GM21528 (cell line): ENCODE data around the gene TRNAU1AP.
"Not testable (repeated sequence)": the region's sequence is repeated elsewhere in the genome, so short reads cannot be mapped to it uniquely, and the experiment has no call there.

ENCODE experiments used
- ATAC-seq: cut with Tn5 transposase; IDR thresholded peaks from one replicate; pipeline ENCODE4 v1.9.1; 2021; ENCODE audit warnings: mild to moderate bottlenecking, moderate library complexity; ENCODE audit not compliant: unreplicated experiment, low FRiP score

Gene TRNAU1AP

DNA sequence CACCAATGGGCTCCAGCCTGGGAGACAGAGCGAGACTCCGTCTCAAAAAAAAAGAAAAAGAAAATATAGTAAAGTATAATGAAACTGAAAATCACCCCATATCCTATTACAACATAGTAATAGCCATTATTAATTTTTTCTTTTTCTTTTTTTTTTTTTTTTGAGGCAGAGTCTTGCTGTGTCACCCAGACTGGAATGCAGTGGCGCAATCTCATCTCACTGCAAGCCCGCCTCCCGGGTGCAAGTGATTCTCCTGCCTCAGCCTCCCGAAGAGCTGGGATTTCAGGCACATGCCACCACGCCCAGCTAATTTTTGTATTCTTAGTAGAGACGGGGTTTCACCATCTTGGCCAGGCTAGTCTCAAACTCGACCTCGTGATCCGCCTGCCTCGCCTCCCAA lies 20.0 kb downstream of the TRNAU1AP start:
- ATAC-seq = not testable (repeated sequence)

DNA sequence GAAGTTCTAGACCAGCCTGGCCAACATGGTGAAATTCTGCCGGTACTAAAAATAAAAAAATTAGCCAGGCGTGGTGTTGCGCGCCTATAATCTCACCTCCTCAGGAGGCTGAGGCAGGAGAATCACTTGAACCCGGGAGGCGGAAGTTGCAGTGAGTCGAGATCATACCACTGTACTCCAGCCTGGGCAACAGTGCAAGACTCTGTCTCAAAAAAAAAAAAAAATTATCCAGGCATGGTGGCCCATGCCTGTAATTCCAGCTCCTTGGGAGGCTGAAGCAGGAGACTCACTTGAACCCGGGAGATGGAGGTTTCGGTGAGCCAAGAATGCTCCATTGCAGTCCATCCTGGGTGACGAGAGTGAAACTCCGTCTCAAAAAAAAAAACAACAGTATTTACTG lies 20.7 kb downstream of the TRNAU1AP start:
- no peak for ATAC-seq

DNA sequence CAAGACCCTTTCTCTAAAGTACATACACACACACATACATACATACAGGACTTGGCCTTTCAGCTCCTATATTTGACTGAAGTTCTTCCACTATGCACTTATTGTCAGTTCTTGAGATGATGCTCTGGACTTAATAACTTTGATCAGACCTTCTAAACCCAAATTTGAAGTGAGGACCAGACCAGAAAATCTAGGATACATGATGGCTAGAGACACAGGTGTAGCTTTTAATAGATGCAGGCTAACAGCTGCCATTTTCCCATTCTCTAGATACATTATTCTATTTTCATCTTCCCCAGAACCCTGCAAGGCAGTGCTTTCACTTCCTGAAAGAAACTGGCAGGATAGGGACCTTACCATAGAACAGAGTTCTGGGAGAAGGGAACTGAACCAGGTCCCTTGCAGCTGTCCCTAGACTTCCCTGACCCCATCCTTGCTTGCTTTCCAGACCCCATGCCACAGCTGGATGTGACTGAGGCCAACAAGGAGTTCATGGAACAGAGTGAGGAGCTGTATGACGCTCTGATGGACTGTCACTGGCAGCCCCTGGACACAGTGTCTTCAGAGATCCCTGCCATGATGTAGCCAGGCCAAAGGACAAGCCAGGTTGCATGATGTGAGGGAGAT lies 24.3 kb downstream of the TRNAU1AP start:
- ATAC-seq = no peak

DNA sequence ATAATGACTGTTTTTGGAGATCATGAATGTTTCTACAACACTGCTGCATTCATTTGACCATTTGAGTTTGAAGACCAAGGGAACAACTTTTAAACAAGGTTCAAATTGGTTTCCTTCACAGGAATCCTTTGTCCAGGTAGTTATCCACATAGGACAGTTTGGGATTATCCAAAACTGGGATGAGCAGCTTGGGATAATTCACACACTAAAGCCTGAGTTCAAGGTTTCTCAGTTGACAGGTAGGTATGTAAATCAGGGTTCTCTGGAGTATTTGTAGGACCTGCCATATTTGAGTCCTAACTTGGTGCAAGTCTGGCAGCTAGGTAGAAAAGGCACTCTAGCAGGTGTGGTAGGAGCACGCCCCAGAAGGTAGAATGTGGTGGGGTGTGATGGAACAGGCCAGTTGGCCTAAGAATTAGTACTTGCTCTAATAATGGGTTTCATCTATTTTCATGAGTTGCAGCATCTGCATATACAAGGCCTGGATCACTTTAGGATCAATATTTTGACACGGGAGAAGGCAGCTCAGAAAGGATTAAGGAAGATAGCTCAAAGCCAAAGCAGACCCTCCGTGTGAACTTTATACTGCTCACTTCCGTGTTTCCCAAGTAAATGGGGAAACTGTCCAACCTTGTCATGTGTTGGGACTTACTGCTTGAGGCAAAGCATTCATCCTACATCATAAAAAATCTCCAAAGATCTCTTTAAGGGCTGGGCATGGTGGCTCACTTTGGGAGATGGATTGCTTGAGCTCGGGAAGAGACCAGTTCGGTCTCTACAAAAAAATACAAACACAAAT lies 25.1 kb downstream of the TRNAU1AP start:
- no peak for ATAC-seq

DNA sequence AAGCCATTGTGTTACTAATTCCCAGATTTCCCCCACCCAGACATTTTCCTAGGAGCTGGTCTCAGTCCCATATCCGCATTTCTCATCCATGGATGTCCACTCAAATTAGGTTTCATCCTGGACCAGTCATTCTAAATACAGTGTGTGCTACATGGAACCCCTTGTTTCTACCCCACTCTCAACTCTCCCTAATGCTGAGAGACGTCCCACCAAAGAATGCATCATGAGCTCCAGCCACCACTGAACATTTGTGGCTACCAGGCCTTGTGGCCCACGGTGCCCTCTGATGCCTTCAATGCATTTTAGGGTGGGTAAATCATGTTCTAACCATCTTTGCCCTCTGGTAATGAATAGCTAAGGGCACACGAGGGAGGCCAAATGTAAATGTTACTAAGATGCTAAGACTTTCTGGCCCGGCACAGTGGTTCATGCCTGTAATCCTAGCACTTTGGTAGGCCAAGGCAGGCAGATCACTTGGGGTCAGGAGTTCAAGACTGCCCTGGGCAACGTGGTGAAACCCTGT lies 25.9 kb downstream of the TRNAU1AP start:
- no peak for ATAC-seq

DNA sequence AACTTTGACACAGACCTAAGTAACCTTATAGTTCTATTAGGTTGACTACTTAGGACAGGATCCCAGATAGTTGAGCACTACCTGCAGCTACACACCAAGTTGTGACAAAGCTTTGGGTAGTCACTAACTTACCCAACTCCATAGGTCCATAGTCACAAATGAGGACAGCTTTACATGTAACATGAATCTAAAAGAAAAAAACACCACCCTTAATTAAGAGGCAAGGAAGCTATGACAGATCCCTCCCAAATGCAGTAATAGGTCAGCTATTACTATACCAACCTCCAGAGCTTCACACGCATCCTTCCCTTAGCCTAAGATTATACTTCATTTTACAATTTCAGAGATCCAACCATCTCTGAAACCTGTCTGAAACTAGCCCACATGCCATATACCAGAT lies 26.5 kb downstream of the TRNAU1AP start:
- ATAC-seq = no peak

DNA sequence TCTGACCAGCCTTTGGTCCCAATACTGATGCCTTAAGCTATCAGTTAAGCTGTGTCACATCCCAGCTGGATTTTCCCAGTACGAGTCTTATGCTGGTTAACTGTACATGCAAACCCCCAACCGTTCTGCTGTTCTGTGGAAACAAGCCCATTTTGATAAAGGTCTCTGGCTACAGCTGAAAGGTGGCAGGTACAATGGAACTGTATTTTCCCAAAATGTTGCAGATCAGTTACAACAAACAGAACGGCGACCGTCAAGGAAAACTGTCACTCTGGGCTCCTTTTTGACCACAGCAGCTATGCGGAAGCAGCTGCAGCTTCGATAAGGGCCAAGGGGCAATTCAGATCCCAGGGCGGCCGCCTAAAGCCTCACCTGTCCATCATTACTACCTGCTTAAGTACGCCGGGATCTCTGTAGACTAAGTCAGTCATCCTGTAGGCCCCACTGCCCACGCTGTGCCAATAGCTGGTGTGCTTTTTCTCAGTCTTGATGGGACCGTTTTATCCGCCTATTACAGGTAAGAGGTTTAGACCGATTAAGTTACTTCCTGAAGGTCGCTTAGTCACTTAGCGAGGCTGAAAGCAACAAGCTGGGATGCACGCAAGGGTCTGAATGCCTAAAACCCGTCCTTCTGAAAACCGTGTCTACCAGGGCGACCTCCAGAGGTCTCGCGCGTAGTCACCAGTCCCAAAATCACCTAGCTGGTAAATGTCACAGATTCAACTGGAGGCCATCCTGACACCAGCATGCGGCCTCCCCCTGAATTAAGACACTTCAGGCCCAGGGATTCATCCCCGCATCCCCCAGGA lies 28.0 kb downstream of the TRNAU1AP start:
- ATAC-seq = peak; percentile 31

DNA sequence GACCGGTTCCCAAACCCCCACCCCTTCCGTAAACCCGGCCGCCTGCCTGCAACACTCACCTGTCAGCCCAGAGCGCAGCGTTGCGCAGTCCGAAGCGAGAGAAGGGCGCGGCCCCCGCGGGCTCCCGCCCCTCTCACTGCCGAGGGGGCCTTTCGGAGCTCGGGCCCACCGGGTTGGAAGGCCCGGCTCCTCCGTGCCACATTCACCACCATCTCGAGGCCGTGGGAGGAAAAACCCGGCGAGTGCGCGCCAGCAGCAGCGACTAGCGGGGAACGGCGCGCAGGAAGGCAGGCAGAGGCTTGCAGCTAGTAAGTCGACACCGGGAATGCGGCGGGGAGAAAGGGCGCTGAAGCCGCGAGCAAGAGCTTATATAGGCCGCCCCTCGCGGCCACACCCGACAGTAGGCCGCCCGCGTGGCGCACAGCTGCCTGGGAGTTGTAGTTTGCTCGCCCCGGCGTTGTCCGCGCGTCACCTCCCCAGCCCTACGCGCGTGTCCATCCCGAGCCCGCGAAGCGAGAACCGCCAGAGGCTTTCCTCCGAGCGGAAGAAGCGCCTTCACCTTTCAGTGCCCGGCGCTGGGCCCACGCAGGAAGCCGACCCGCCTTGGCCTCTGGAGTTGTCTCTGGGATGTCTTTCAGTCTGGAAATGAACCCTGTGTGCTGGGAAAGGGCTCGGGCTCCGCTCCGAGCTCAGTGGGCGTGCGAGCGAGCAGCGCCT lies 28.8 kb downstream of the TRNAU1AP start:
- peak; percentile 77 for ATAC-seq

DNA sequence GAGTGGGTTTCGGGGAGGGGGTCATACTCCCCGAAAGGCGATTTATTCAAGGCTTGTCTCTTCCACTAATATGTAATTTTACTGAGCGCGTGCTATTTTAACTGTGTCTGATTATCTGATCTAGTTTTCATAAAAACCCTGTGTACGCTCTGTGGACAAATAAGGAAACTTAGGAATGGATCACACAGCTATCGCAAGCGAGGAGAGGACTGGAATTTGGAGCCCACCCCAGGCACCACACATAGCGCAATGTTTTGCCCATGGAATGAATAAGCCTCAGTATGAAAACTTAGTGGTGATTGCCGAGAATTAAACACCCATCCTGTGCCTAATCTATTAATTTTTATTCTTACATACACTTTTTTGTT lies 29.3 kb downstream of the TRNAU1AP start:
- no peak for ATAC-seq

DNA sequence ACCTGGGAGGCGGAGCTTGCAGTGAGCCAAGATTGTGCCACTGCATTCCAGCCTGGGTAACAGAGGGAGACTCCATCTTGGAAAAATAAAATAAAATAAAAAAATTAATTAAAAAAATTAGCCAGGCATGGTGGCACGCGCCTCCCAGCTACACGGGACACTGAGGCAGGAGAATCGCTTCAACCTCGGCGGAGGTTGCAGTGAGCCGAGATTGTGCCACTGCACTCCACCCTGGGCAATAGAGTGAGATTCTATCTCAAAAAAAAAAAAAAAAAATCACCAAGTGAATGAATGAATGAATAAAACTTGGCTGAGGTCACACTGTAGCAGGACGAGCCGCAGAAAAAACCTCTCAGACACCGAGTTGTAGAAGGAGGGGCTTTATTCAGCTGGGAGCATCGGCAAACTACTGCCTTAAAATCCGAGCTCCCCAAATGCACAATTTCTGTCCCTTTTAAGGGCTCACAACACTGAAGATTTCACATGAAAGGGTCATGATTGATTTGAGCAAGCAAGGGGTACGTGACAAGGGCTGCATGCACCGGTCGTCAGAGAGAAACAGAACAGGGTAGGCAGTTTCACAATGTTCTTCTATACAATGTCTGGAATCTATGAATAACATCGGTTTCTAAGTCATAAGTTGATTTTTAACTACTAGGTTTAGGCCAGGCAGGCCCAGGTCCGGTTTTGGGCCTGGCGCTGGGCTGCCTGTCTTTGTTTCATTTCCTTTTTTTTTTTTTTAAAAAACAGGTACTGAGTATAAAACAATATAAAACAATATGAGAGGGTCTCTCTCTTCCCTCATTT lies 33.9 kb downstream of the TRNAU1AP start:
- ATAC-seq = not testable (repeated sequence)

DNA sequence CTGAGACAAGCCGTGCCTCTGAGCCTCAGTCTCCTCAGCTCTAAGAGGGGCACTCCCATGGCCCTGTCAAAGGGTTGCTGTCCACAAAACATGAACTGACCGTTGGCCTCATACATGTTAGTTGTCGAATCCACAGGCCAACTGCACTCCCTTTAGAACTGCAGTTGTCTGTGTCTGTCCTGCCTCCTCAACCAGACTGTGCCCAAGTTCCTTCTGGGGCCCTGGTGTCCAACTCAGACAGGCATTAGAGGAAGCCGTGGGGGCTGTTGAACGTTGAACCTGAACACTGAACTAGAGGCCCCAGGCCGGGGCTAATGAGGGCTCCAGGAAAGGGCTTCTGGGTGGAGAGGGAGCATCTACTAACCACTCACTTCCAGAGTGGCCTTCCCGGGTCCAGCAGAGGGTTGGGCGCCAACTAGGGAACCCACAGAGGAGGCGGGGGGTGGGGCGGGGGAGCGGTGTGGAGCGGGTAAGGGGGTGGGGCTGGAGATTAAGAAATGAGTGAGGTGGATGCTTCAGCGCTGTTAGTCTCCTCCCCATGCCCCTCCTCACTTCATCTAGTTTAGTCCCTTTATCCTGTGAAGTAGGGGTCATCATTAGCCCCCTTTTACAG lies 38.9 kb downstream of the TRNAU1AP start, which contains the start of gene RAB42:
Gene RAB42 (plus strand): TSS at position 558 of the 613 bp plus-strand sequence. CDS start 247 bp downstream, outside the sequence.
- no peak for ATAC-seq

DNA sequence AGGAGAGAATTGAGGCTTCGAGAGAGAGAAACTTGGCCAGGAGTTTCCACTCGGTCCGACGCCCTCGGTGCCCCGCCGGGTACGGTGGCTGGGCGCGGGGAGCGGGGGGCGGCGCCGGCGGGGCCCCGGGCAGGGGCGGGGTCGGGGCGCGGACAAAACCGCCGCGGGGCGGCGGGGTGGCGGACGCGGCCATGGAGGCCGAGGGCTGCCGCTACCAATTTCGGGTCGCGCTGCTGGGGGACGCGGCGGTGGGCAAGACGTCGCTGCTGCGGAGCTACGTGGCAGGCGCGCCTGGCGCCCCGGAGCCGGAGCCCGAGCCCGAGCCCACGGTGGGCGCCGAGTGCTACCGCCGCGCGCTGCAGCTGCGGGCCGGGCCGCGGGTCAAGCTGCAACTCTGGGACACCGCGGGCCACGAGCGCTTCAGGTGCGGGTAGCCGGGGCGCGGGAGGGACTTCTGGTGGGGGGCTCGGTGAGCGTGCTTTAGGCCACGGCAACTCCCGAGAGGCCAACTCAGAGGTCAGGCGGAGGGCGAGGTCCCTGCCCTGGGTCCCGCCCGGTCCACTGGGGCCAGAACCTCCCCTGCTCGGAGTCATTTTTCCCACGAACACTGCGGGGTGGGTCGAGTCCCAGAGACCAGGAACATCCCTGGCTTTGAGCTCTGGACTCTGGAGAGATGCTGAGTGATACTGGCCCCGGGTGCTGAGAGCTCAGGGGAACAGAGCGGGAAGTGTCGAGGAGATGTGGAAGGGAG lies 39.6 kb downstream of the TRNAU1AP start:
- no peak for ATAC-seq

DNA sequence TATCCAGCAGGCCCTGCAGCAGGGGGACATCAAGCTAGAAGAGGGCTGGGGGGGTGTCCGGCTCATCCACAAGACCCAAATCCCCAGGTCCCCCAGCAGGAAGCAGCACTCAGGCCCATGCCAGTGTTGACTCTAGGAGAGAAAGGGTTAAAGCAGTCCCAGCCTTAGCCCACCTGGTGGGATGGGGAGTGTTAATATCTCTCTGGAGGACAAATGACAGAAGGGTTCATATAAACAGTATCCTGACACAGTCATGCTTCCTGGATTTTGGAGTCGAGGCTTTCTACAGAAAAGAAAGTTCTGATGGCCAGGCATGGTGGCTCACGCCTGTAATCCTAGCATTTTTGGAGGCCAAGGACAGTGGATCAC lies 41.1 kb downstream of the TRNAU1AP start:
- not testable (repeated sequence) for ATAC-seq

DNA sequence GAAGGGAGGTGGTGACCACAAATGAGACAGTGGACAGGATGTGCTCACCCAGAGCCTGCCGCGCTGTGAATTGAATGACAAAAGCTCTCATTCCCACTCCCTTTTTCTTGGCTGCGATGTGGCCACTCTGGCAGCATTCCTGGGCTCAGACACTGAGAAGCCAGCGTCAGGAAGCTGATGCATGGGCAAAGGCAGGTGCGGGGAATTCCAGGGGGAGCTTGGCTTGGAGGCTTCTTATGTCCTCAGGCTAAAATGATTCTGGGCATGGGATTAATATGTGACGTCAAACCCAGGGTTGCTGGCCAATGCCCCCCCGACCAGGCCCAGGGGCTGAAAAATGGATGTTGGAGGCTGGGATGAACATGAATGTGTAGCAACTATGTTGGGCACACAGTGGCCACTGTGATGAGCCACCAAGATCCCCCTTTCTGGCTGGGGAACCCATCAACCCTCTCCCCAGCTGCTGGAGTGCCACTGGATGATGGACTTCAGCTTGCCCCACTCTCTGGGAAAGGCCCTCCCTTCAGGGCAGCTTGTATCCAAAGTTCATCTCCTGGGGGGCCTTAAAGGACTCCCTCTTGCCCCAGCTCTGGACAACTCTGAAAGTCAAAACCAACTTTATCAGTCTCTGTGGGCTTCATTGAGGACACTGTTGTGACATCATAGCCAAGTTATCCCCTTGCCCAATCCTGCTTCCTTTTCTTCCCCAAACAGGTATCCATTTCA lies 42.0 kb downstream of the TRNAU1AP start:
- ATAC-seq = not testable (repeated sequence)

DNA sequence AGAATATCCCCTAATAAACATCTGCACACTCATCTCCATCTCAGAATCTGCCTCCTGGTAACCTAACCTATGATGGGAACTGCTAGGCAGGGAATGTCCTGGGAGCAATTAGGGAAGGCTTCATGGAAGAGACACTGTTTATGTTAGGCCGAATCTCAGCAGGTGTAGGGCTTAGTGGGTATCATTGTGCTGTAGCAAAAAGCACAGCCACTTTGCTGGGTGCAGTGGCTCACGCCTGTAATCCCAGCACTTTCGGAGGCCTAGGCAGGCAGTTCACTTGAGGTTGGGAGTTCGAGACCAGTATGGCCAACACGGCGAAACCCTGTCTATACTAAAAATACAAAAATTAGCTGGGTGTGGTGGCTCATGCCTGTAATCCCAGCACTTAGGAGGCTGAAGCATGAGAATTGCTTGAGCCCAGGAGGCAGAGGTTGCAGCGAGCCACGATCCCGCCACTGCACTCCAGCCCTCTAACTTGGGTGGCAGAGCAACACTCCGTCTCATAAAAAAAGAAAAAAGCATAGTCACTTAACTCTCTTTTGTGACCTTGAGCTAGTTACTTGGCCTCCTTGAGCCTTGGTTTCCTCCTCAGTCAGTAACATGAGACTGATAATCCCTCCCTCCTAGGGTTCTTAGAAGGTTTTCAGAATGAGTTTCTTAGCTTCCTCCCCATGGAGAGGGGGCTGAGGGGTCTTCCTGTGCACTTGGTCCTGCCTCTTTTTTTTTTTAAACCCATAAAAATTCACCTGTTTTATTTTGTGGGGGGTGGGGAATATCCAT lies 42.7 kb downstream of the TRNAU1AP start:
- ATAC-seq = no peak

DNA sequence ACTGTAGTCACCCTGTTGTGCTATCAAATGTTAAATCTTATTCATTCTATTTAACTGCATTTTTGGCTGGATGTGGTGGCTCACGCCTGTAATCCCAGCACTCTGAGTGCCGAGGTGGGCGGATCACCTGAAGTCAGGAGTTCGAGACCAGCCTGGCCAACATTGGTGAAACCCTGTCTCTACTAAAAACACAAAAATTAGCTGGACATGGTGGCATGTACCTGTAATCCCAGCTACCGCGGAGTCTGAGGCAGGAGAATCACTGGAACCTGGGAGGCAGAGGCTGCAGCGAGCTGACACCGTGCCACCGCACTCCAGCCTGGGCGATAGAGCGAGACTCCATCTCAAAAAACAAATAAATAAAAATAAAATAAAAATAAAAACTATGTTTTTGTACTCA lies 43.4 kb downstream of the TRNAU1AP start:
- not testable (repeated sequence) for ATAC-seq

DNA sequence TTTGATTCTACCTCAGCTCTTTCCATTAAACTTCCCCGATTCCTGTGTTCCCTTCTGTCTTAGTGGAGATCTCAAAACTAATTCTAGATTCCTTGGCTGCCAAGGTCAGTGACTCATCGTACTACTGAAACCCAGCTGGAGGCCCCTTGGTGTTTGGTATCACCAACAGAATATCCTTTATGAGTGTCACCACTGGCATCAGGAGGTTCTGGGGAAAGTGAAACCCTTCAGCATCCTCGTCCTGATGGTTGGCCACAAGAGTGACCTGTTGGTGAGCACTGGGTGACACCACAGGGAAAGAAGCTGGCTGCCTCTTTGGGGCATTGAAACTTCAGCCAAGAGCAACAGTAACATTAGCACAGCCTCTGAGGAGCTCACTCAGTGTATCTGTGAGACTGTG lies 48.8 kb downstream of the TRNAU1AP start:
- ATAC-seq = no peak
